A172 (cell line): ENCODE measurements around the gene YPEL2. TPM values are rescaled to one million over a fixed set of nuclear protein-coding genes. Genes with fewer than 3 reads are reported as not detected.
A peak's percentile ranks its signal among the peaks of the same experiment; 100 is the strongest.
"Not testable (repeated sequence)": the region's sequence is repeated elsewhere in the genome, so short reads cannot be mapped to it uniquely, and the experiment has no call there.

ENCODE experiments used
- DNase-seq: peaks from one replicate; pipeline ENCODE4 v3.0.0-alpha.2; 2015; ENCODE audit warnings: low spot score
- total RNA-seq: library from RNA; depleted of rRNA; stranded (reverse); fragments of >200 nt; shearing (Covaris generic); gene quantifications from 2 replicates; pipeline ENCODE4 v1.2.3, GENCODE V29; 2014

Gene YPEL2
- total RNA-seq, 1 experiment from 2014 or later: 0.38 TPM

GRCh38 chr17:59377410-59377809 lies 46.0 kb downstream of the YPEL2 start:
- DNase-seq: peak; percentile 42

DNA sequence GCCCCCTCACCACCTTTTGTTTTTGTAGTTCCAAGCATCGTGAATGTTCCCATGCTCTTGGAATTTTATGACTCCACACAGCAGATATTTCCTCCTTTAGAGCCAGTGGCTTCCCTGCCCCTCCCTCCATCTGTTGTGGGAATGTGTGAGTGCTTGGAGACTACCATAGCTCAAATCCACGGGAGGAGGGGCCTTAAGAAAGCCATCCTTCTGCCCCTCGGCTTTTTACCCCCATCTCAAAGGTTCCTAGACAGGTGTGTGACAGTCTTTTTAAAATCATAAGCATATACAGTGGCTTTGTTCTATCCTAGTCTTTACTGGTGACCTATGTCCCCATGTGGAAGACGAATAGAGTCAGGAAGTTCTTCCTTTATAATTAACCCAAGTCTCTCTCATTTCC lies 47.2 kb downstream of the YPEL2 start:
- DNase-seq: peak; percentile 58

GRCh38 chr17:59380474-59380873 lies 49.0 kb downstream of the YPEL2 start:
- DNase-seq: no peak

- no peak for DNase-seq
Measured at GRCh38 chr17:59381716-59382570, 50.5 kb downstream of the YPEL2 start.

GRCh38 chr17:59383893-59384292 lies 52.4 kb downstream of the YPEL2 start:
- no peak for DNase-seq

GRCh38 chr17:59387351-59388068 lies 56.1 kb downstream of the YPEL2 start:
- no peak for DNase-seq

DNA sequence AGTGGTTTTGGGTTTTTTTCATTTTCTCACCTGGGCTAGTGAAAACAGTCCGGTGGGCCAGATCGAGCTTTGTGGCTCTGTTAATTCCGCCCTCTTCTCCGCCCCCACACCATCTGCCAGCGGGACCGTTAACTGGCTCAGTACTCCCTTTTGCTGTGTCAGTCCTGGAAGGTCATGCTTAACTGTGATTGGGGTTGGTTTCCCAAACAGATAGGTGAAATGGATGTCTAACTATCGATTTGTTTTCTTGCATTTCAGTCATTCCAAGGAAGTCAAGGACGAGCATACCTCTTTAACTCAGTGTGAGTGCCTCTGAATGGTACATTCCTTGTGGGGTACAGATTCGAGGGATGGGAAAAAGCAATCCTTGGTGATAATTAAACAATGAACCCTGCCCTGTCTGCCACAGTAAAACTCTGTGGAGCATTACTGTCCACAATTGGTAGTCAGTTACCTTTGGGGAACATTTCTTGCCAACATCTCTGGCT lies 56.7 kb downstream of the YPEL2 start:
- no peak for DNase-seq

DNA sequence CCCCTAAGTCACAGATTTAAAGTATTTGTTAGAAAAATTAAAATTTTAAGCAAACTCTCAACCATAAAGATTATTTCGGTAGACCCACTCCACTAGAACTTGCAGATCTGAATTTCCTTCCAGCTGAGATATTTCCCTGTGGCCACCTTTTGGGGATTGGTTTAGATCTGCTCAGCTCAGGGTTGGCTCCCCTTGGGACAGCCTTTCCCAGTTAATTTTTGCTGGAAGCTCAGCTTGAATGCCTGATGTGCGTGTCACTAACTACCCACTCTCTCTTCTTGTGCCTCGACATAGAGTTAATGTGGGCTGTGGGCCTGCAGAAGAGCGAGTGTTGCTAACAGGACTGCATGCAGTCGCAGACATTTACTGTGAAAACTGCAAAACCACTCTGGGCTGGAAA lies 57.6 kb downstream of the YPEL2 start:
- no peak for DNase-seq

- no peak for DNase-seq
Measured at GRCh38 chr17:59391021-59391420, 59.6 kb downstream of the YPEL2 start.

DNA sequence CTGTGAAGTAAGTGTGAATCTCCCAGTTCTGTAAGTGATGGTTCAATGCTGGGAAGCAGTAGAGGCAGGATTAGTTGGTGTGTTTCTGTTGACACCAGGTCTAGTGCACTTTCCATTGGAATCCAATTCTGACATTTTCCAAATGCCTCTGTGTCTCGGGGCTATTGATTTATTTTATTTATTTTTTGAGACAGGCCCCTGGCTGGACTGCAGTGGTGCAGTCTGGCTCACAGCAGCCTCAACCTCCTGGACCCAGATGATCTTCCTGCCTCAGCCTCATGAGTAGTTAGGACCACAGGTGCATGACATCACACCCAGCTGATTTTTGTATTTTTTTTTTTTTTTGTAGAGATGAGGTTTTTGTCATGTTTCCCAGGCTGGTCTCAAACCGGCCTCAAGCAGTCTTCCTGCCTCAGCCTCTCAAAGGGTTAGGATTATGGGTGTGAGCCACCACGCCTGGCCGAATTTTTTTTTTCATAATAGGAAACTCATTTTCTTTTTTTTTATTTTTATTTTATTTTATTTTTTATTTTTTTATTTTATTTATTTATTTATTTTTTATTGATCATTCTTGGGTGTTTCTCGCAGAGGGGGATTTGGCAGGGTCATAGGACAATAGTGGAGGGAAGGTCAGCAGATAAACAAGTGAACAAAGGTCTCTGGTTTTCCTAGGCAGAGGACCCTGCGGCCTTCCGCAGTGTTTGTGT lies 61.7 kb downstream of the YPEL2 start:
- no peak for DNase-seq

- DNase-seq: not testable (repeated sequence)
Measured at GRCh38 chr17:59393742-59394410, 62.4 kb downstream of the YPEL2 start.

GRCh38 chr17:59396134-59396826 lies 64.8 kb downstream of the YPEL2 start:
- no peak for DNase-seq

DNA sequence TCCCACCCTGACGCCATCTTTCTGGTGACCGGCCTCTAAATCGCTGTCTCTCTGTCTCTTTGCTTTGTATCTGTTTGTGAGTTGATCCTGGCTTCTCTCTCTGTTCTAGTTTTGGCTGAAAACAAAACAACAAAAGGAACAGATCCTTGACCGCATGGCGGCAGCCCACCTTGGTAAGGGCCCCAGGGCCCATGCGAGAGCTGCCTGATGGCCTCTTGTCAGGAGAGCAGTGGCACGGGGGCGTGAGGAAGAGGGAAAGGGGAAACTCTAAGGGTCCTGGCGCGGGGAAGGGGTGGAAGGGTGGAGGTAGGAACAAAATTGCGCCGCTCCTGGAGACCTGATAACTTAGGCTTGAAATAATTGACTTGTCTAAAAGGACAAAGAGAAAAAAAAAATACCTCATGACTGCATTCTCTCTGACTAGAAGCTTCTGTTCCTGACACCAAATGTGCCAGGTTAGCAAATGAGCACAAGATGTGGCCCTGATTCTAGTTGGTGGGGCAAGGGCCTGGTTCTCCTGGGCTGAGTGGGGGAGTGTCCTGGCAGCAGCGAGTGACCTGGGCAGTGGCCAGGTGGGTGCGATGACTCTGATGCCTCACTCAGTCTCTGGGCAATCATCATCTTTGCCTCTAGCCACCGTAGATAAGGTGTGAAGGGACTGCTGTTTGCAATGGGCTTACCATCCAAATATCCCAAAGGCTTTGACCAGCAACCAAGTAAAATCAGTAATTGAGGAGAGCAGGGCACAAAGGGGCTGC lies 66.0 kb downstream of the YPEL2 start:
- no peak for DNase-seq

DNA sequence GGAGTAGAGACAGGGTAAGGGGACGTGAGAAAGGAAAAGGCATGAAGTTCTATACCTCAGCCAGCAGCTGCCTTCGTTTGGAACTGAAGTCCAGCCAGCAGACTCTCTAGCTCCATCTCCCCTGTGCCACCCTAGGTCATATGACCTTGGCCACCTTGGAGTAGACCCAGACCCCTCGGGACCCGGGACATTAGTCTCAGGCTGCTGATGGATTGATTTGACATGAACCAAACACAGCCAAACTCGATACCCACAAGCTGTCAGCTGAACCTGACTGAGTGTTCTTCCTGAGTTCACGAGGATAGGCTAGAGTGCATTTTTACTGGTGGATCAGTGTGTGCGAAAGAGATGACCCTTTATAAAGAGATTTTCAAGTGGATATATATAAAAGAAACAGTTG lies 68.5 kb downstream of the YPEL2 start:
- no peak for DNase-seq

GRCh38 chr17:59400858-59401257 lies 69.4 kb downstream of the YPEL2 start:
- no peak for DNase-seq

GRCh38 chr17:59401274-59401673 lies 69.8 kb downstream of the YPEL2 start:
- DNase-seq: no peak

- DNase-seq: no peak
Measured at GRCh38 chr17:59401725-59402124, 70.3 kb downstream of the YPEL2 start.

- DNase-seq: no peak
Measured at GRCh38 chr17:59402760-59403159, 71.3 kb downstream of the YPEL2 start.

DNA sequence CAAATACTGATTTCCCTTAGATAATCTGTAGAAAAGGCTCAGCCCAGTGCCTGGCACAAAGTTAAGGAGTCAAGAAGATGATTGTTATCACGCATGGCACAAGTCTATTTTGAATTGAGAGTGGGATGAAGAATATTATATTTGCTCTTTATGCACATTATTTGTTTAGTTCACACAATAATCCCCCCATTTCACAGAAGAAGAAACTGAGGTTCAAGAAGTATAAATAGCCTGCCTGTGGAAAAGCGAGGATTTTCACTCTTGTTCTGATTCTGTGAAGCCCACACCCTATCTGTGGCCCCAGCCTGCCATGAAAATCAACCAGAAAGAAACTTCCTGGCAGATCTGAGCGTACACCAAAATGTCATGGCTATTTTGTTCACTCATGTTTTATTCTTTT lies 73.0 kb downstream of the YPEL2 start:
- no peak for DNase-seq

DNA sequence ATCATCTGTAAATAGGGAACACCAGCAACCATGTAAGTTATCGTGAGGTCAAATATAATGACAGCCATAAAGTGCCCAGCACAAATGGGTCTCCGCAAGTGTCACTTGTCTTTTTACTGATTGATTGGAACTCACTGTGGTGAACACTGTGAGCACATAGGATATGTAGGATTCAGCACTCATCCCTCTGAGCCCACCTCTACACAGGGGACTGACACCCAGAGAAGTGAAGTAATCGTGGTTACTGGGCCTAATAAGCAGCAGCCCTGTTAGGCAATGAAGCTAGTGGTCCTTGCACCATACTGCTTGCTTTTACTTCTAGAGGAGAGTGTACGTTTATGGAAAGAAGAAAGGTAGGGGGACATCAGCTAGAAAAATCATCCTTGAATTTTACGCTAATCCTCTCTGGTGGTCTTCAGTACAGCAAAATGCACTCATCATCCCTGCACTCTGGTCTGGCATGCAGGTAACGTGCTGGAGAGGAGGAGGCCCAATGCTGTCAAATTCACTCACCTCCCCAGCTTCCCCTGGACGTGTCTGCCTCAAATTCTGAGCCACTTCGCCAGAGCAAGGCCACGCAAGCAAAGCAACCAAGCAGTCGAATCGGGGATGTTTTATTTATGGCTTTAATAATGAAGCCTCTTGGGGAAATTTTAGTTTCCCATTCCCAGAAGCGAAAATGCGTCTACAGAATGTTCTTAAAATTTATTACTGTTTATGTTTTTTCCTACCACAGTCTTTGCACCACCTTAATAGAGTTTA lies 74.7 kb downstream of the YPEL2 start:
- DNase-seq: no peak
